WTC11 (cell line): ENCODE results near the gene NIPA2. TPM values are rescaled to one million over a fixed set of nuclear protein-coding genes. Genes with fewer than 3 reads are reported as not detected.
"Not testable (repeated sequence)": the region's sequence is repeated elsewhere in the genome, so short reads cannot be mapped to it uniquely, and the experiment has no call there.

Source experiments
- ATAC-seq: fragments of 200-7000 bp; cut with Tn5 transposase; 2 replicates; pipeline ENCODE4 v1.10.0; 2021; ENCODE audit warnings: mild to moderate bottlenecking, moderate library complexity
- CTCF ChIA-PET: fragments of 300-600 bp; sonication (Branson Sonifier 250); formaldehyde crosslinking; loops from one replicate; lab custom pipeline; 2021; ENCODE audit warnings: antibody characterized with exemption; lab: Charles Lee
- POLR2A ChIA-PET: fragments of 350-600 bp; sonication (Branson Sonifier 250); formaldehyde crosslinking; loops from one replicate; lab custom pipeline; 2021; ENCODE audit warnings: antibody characterized with exemption; lab: Charles Lee
- DNase-seq: peaks from one replicate; pipeline ENCODE4 v3.0.0; 2021; ENCODE audit warnings: low spot score
- H3K27ac Mint-ChIP-seq: 2 replicates; pipeline ENCODE4 v1.8.0; 2021; ENCODE audit warnings: mixed read lengths
- H3K27me3 Mint-ChIP-seq: 2 replicates; pipeline ENCODE4 v1.8.0; 2021; ENCODE audit warnings: low read depth, mild to moderate bottlenecking, moderate library complexity, mixed read lengths
- H3K36me3 Mint-ChIP-seq: 2 replicates; pipeline ENCODE4 v1.8.0; 2021; ENCODE audit warnings: mixed read lengths
- H3K4me1 Mint-ChIP-seq: 2 replicates; pipeline ENCODE4 v1.8.0; 2022; ENCODE audit warnings: mixed read lengths
- H3K4me3 Mint-ChIP-seq: 2 replicates; pipeline ENCODE4 v1.8.0; 2021; ENCODE audit warnings: mild to moderate bottlenecking, moderate library complexity, mixed read lengths
- H3K9me3 Mint-ChIP-seq: 2 replicates; pipeline ENCODE4 v1.8.0; 2021; ENCODE audit warnings: mixed read lengths
- ARID4B ChIP-seq: sonication (generic); formaldehyde crosslinking; IDR thresholded peaks from 2 replicates; pipeline ENCODE4 v1.8.0; 2023; ENCODE audit warnings: missing genetic modification reagents, mild to moderate bottlenecking, borderline replicate concordance
- ATF2 ChIP-seq: sonication (generic); formaldehyde crosslinking; IDR thresholded peaks from 2 replicates; pipeline ENCODE4 v1.8.1; 2022; ENCODE audit warnings: low read depth, missing genetic modification reagents, borderline replicate concordance
- ATF3 ChIP-seq: sonication (generic); formaldehyde crosslinking; conservative IDR thresholded peaks from 2 replicates; pipeline ENCODE4 v1.8.1; 2022; ENCODE audit warnings: mild to moderate bottlenecking, missing genetic modification reagents
- ATF6 ChIP-seq: sonication (generic); formaldehyde crosslinking; IDR thresholded peaks from 2 replicates; pipeline ENCODE4 v1.8.1; 2023; ENCODE audit warnings: mild to moderate bottlenecking, missing genetic modification reagents
- ELF4 ChIP-seq: sonication (generic); formaldehyde crosslinking; IDR thresholded peaks from 2 replicates; pipeline ENCODE4 v1.8.1; 2022; ENCODE audit warnings: low read depth, mild to moderate bottlenecking, moderate library complexity, missing genetic modification reagents
- ESRRA ChIP-seq: sonication (generic); formaldehyde crosslinking; IDR thresholded peaks from 2 replicates; pipeline ENCODE4 v1.8.1; 2022; ENCODE audit warnings: mild to moderate bottlenecking, missing genetic modification reagents, borderline replicate concordance
- GRHL2 ChIP-seq: fragments of 250-450 bp; sonication (Bioruptor Pico); IDR thresholded peaks from 2 replicates; pipeline ENCODE4 v1.8.0; 2022; ENCODE audit warnings: mild to moderate bottlenecking, moderate library complexity; ENCODE audit not compliant: insufficient replicate concordance, severe bottlenecking
- NR3C1 ChIP-seq: sonication (generic); formaldehyde crosslinking; conservative IDR thresholded peaks from 2 replicates; pipeline ENCODE4 v1.8.1; 2023; ENCODE audit warnings: low read depth, mild to moderate bottlenecking, missing genetic modification reagents
- TEAD1 ChIP-seq: sonication (generic); formaldehyde crosslinking; IDR thresholded peaks from 2 replicates; pipeline ENCODE4 v1.8.0; 2022; ENCODE audit warnings: mild to moderate bottlenecking, missing genetic modification reagents
- TP53 ChIP-seq: sonication (generic); formaldehyde crosslinking; IDR thresholded peaks from 2 replicates; pipeline ENCODE4 v1.8.1; 2023; ENCODE audit warnings: mild to moderate bottlenecking, missing genetic modification reagents
- ZNF263 ChIP-seq: sonication (generic); formaldehyde crosslinking; IDR thresholded peaks from 2 replicates; pipeline ENCODE4 v1.8.1; 2022; ENCODE audit warnings: low read depth, mild to moderate bottlenecking, moderate library complexity, missing genetic modification reagents
- ZNF512 ChIP-seq: sonication (generic); formaldehyde crosslinking; IDR thresholded peaks from 2 replicates; pipeline ENCODE4 v1.8.1; 2022; ENCODE audit warnings: missing genetic modification reagents, borderline replicate concordance
- ZNF532 ChIP-seq: fragments of 250-450 bp; sonication (Bioruptor Pico); IDR thresholded peaks from 2 replicates; pipeline ENCODE4 v1.9.0; 2021; ENCODE audit warnings: mild to moderate bottlenecking, borderline replicate concordance
- total RNA-seq: library from RNA; stranded (reverse); gene quantifications from 3 replicates; pipeline ENCODE4 v1.2.3, GENCODE V29; 2021

Gene NIPA2
- total RNA-seq, 1 experiment from 2014 or later: 79.5 TPM

GRCh38 chr15:22806664-22807063, 31.8 kb upstream of the NIPA2 start:
- DNase-seq: no peak
- no peak overlapping the region for H3K4me3 Mint-ChIP-seq
- ChIA-PET POLR2A (no interaction called here), CTCF (no interaction called here)
- H3K27me3 Mint-ChIP-seq: no peaks in the 10 kb centered on the region
- H3K36me3 Mint-ChIP-seq: peaks cover under 1% of the 10 kb centered on the region; the same call in 1 of the 2 replicates
- ATAC-seq: no peak
- TF ChIP-seq ATF3 (CRISPR knock-in tag) (no peak), ZNF512 (CRISPR knock-in tag) (no peak), ZNF263 (no peak), NR3C1 (CRISPR knock-in tag) (no peak), ESRRA (CRISPR knock-in tag) (no peak), ZNF532 (CRISPR knock-in tag) (no peak), ATF6 (no peak), ARID4B (CRISPR knock-in tag) (no peak), ELF4 (CRISPR knock-in tag) (no peak), GRHL2 (no peak), ATF2 (CRISPR knock-in tag) (no peak), TEAD1 (CRISPR knock-in tag) (no peak), TP53 (CRISPR knock-in tag) (no peak)
- peak overlapping the region; percentile 52; the same call in 1 of the 2 replicates for H3K27ac Mint-ChIP-seq
- no peaks in the 10 kb centered on the region for H3K9me3 Mint-ChIP-seq
- peaks cover 4% of the 10 kb centered on the region for H3K4me1 Mint-ChIP-seq

- H3K27me3 Mint-ChIP-seq, ATAC-seq, H3K9me3 Mint-ChIP-seq, H3K4me1 Mint-ChIP-seq, DNase-seq, H3K27ac Mint-ChIP-seq, CTCF ChIA-PET, H3K36me3 Mint-ChIP-seq, POLR2A ChIA-PET, H3K4me3 Mint-ChIP-seq: not testable (repeated sequence)
These were observed 30.6 kb upstream of the NIPA2 start for GRCh38 chr15:22807831-22808230.
